OCI-LY3 (cell line): ENCODE measurements around the gene C1QTNF6.

Experiments
- CTCF ChIP-seq: fragments of 200-600, 300-600 bp; sonication (generic); IDR thresholded peaks from 2 replicates; pipeline ENCODE4 v1.5.1; 2014; ENCODE audit warnings: antibody characterized with exemption, low read length, low read depth
- EZH2phosphoT487 ChIP-seq: fragments of 200-600 bp; shearing (Covaris generic); IDR thresholded peaks from 2 replicates; pipeline ENCODE4 v1.6.1; 2018; ENCODE audit warnings: antibody characterized with exemption, mixed run types, low read depth

- TF ChIP-seq CTCF (no peak), EZH2phosphoT487 (no peak)
Observed at GRCh38 chr22:37215890-37216289, 27.8 kb upstream of the C1QTNF6 start.
